Measurements from ENCODE around the gene RASSF8.

GRCh38 chr12:26046203-26046602 lies 87.7 kb downstream of the RASSF8 start:
- TF ChIP-seq GATA2 (IDR thresholded peaks at IDR 0.05; ENCODE audit: low read depth, low read length) = no peak
- TF ChIP-seq GATA3 (IDR thresholded peaks at IDR 0.05; ENCODE audit: low read depth, low read length) = no peak
